Activated naive CD8-positive, alpha-beta T cell treated with anti-CD3 and anti-CD28 coated beads, Interleukin-2, amount 50 U/mL, for 16 hours (primary cell): Measurements from ENCODE around the gene NNT.
A peak's percentile ranks its signal among the peaks of the same experiment; 100 is the strongest.
"Not testable (repeated sequence)": the region's sequence is repeated elsewhere in the genome, so short reads cannot be mapped to it uniquely, and the experiment has no call there.

Source experiments
- DNase-seq: peaks from one replicate; pipeline ENCODE4 v3.0.0-alpha.2; 2020; ENCODE audit warnings: low read depth, low spot score

NNT gene

GRCh38 chr5:43602461-43603343 lies at the start of gene NNT:
Gene NNT, plus strand, starts transcription at chr5:43603180. Its CDS starts 6,016 bp downstream, at chr5:43609196.
- peak; percentile 48 for DNase-seq

GRCh38 chr5:43553381-43553780 lies 49.6 kb upstream of the NNT start:
- DNase-seq = no peak

GRCh38 chr5:43554497-43554896 lies 48.5 kb upstream of the NNT start:
- DNase-seq = no peak

- DNase-seq = peak; percentile 9
Observed at GRCh38 chr5:43555895-43556606, 46.9 kb upstream of the NNT start.

GRCh38 chr5:43556607-43556856 lies 46.4 kb upstream of the NNT start:
- not testable (repeated sequence) for DNase-seq

- peak; percentile 54 for DNase-seq
Observed at GRCh38 chr5:43556857-43557542, 46.0 kb upstream of the NNT start, which contains the start of gene PAIP1. Gene PAIP1, minus strand, starts transcription at chr5:43557077. Its CDS starts 231 bp downstream, at chr5:43556846.

GRCh38 chr5:43560128-43560527 lies 42.9 kb upstream of the NNT start:
- no peak for DNase-seq

GRCh38 chr5:43561356-43561755 lies 41.6 kb upstream of the NNT start:
- DNase-seq = no peak

- no peak for DNase-seq
Observed at GRCh38 chr5:43563321-43563720, 39.7 kb upstream of the NNT start.

- DNase-seq = no peak
Observed at GRCh38 chr5:43564289-43564850, 38.6 kb upstream of the NNT start.

- no peak for DNase-seq
Observed at GRCh38 chr5:43565043-43565442, 37.9 kb upstream of the NNT start.

- DNase-seq = no peak
Observed at GRCh38 chr5:43567967-43568366, 35.0 kb upstream of the NNT start.

- no peak for DNase-seq
Observed at GRCh38 chr5:43569236-43569746, 33.7 kb upstream of the NNT start.

- DNase-seq = no peak
Observed at GRCh38 chr5:43570450-43571158, 32.4 kb upstream of the NNT start.

GRCh38 chr5:43571237-43571636 lies 31.7 kb upstream of the NNT start:
- no peak for DNase-seq

- DNase-seq = no peak
Observed at GRCh38 chr5:43572357-43572756, 30.6 kb upstream of the NNT start.

GRCh38 chr5:43573058-43573457 lies 29.9 kb upstream of the NNT start:
- DNase-seq = no peak

GRCh38 chr5:43580402-43581210 lies 22.4 kb upstream of the NNT start:
- not testable (repeated sequence) for DNase-seq

- no peak for DNase-seq
Observed at GRCh38 chr5:43581398-43581797, 21.6 kb upstream of the NNT start.
